Right lobe of liver (tissue), 4 donors: ENCODE measurements around the gene NUP155.

Experiments
- POLR2A ChIP-seq: fragments of 450-650 bp; IDR thresholded peaks from one replicate; pipeline ENCODE4 v1.6.1; 2017; ENCODE audit warnings: antibody characterized with exemption, mild to moderate bottlenecking
- TF ChIP-seq, protein P1 (sequence below), 4 donors: fragments of 200-600 bp in 3 of 4; fragments of 450-650 bp in 1 of 4; IDR thresholded peaks; one replicate each; pipeline versions ENCODE4 v1.5.1 to v1.8.0; 2016 to 2022; ENCODE audit warnings: antibody characterized with exemption in 4 of 4, mild to moderate bottlenecking in 2 of 4
- donor health status: DM: no; HTN: no; CAD: no.
- donor health status: DM: no; HTN: no; CAD: no.
- donor health status: DM: no; HTN: yes; CAD: no.

DNA sequence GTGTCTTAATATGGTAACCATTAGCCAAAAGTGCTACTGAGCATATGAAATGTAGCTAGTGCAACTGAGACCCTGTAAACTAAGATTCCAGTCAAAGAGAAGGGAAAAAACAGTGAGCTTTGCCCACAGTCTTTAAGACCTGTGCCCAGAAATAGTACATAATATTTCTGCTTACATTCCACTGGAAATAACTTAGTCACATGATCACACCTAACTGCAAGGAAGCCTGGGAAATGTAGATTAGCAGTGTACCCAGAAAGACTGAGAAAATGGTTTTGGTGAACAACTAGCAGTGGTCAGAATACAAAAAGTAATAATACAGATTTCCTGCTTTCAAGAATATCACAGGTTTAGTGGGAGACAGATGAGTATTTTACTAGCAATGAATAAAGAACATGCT, 119.2 kb downstream of the NUP155 start:
- TF ChIP-seq, protein P1, sequence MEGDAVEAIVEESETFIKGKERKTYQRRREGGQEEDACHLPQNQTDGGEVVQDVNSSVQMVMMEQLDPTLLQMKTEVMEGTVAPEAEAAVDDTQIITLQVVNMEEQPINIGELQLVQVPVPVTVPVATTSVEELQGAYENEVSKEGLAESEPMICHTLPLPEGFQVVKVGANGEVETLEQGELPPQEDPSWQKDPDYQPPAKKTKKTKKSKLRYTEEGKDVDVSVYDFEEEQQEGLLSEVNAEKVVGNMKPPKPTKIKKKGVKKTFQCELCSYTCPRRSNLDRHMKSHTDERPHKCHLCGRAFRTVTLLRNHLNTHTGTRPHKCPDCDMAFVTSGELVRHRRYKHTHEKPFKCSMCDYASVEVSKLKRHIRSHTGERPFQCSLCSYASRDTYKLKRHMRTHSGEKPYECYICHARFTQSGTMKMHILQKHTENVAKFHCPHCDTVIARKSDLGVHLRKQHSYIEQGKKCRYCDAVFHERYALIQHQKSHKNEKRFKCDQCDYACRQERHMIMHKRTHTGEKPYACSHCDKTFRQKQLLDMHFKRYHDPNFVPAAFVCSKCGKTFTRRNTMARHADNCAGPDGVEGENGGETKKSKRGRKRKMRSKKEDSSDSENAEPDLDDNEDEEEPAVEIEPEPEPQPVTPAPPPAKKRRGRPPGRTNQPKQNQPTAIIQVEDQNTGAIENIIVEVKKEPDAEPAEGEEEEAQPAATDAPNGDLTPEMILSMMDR (IDR thresholded peaks at IDR 0.05), result no peak
- no peak for TF ChIP-seq POLR2A
